Measurements from ENCODE around the gene ZNF644.
A peak's percentile ranks its signal among the peaks of the same experiment; 100 is the strongest.

Gene ZNF644

DNA sequence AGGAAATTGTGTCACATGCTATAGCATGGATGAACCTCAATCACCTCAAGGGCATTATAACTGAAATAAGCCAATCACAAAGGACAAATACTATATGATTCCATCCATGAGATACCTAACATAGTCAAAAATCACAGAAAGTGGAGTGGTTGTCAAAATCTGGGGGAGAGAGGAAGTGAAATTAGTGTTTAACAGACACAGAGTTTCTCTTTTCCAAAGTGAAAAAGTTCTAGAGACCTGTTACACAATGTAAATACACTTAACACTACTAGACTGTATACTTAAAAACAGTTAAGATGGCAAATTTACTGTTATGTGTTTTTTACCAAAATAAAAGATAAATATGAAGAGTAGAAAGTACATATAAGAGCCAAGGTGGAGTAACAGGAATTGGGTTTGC is 31.8 kb downstream of the ZNF644 start:
- Histone ChIP-seq H3K27me3 (ENCODE audit: insufficient read depth, poor library complexity, severe bottlenecking) (no peaks in the 10 kb centered on the region), H3K27ac (replicated peaks) (no peak overlapping the region), H3K4me3 (replicated peaks; ENCODE audit: insufficient read depth, low read length) (no peak overlapping the region)
- DNase-seq (ENCODE audit: low read depth in 1 of 2, low spot score in 1 of 2), result no peak
- TF ChIP-seq POLR2AphosphoS5 (IDR thresholded peaks at IDR 0.05; ENCODE audit: low read depth) (no peak), REST (IDR thresholded peaks at IDR 0.05; ENCODE audit: insufficient replicate concordance, low read depth) (no peak), GABPA (IDR thresholded peaks at IDR 0.05; ENCODE audit: low read depth) (no peak), SPI1 (IDR thresholded peaks at IDR 0.05; ENCODE audit: borderline replicate concordance, low read depth) (peak; percentile 29; the same call in 1 of the 2 replicates)
- TF ChIP-seq, protein P1, sequence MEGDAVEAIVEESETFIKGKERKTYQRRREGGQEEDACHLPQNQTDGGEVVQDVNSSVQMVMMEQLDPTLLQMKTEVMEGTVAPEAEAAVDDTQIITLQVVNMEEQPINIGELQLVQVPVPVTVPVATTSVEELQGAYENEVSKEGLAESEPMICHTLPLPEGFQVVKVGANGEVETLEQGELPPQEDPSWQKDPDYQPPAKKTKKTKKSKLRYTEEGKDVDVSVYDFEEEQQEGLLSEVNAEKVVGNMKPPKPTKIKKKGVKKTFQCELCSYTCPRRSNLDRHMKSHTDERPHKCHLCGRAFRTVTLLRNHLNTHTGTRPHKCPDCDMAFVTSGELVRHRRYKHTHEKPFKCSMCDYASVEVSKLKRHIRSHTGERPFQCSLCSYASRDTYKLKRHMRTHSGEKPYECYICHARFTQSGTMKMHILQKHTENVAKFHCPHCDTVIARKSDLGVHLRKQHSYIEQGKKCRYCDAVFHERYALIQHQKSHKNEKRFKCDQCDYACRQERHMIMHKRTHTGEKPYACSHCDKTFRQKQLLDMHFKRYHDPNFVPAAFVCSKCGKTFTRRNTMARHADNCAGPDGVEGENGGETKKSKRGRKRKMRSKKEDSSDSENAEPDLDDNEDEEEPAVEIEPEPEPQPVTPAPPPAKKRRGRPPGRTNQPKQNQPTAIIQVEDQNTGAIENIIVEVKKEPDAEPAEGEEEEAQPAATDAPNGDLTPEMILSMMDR (IDR thresholded peaks at IDR 0.05; ENCODE audit: insufficient read depth, low read length), result no peak

- no peaks in the 10 kb centered on the region for H3K27me3 ChIP-seq (ENCODE audit: insufficient read depth, poor library complexity, severe bottlenecking)
- no peak overlapping the region for H3K4me3 ChIP-seq (replicated peaks; ENCODE audit: insufficient read depth, low read length)
- no peak overlapping the region for H3K27ac ChIP-seq (replicated peaks)
- DNase-seq (ENCODE audit: low read depth in 1 of 2, low spot score in 1 of 2), result no peak
- no peak for TF ChIP-seq GABPA (IDR thresholded peaks at IDR 0.05; ENCODE audit: low read depth)
- TF ChIP-seq SPI1 (IDR thresholded peaks at IDR 0.05; ENCODE audit: borderline replicate concordance, low read depth), result no peak
- TF ChIP-seq, protein P1 (IDR thresholded peaks at IDR 0.05; ENCODE audit: insufficient read depth, low read length), result no peak
- TF ChIP-seq REST (IDR thresholded peaks at IDR 0.05; ENCODE audit: insufficient replicate concordance, low read depth), result no peak
- TF ChIP-seq POLR2AphosphoS5 (IDR thresholded peaks at IDR 0.05; ENCODE audit: low read depth), result no peak
Observed at GRCh38 chr1:90989302-90989701, 32.5 kb downstream of the ZNF644 start.

- no peak for DNase-seq (ENCODE audit: low read depth in 1 of 2, low spot score in 1 of 2)
Observed at GRCh38 chr1:90987841-90988240, 34.0 kb downstream of the ZNF644 start.

More at GRCh38 chr1:90987841-90988240, 34.0 kb downstream of the ZNF644 start:
- Histone ChIP-seq H3K27ac (replicated peaks) (no peak overlapping the region), H3K27me3 (ENCODE audit: insufficient read depth, poor library complexity, severe bottlenecking) (no peaks in the 10 kb centered on the region), H3K4me3 (replicated peaks; ENCODE audit: insufficient read depth, low read length) (no peak overlapping the region)
- TF ChIP-seq GABPA (IDR thresholded peaks at IDR 0.05; ENCODE audit: low read depth) (no peak), POLR2AphosphoS5 (IDR thresholded peaks at IDR 0.05; ENCODE audit: low read depth) (no peak), SPI1 (IDR thresholded peaks at IDR 0.05; ENCODE audit: borderline replicate concordance, low read depth) (no peak), REST (IDR thresholded peaks at IDR 0.05; ENCODE audit: insufficient replicate concordance, low read depth) (no peak)
- TF ChIP-seq, protein P1 (IDR thresholded peaks at IDR 0.05; ENCODE audit: insufficient read depth, low read length), result no peak

Measured in HL-60 (cell line).